ENCODE results near the gene MYMK. TPM values are rescaled to one million over a fixed set of nuclear protein-coding genes. Genes with fewer than 3 reads are reported as not detected.

MYMK gene
- total RNA-seq, 4 donors from 2014 or later = not detected

GRCh38 chr9:133478851-133479711, 45.7 kb downstream of the MYMK start, which contains the start of gene SLC2A6:
SLC2A6 (minus strand) TSS chr9:133479099; CDS start chr9:133479059, 40 bp downstream.
- Histone ChIP-seq H3K4me1 (peaks cover 12 to 25% (median 16%) of the 10 kb centered on the region in 3 donors), H3K27me3 (peaks cover 0 to 29% (median 0%) of the 10 kb centered on the region in 4 donors), H3K4me3 (peak within 1 kb of the TSS; percentile 35 to 71 (median 48)), H3K36me3 (no peaks in the 10 kb centered on the region), H3K27ac (peak within 1 kb of the TSS; percentile 44 to 72 (median 57)), H3K9me3 (no peaks in the 10 kb centered on the region)
- no peak for DNase-seq
- WGBS, 2 donors = 0% methylated on average over 2 to 26 of the region's 84 CpGs
- TF ChIP-seq CTCF (IDR thresholded peaks at IDR 0.05) (no peak), POLR2A (IDR thresholded peaks at IDR 0.05) (peak in 2 of 4 donors; percentile 23 to 51)
- intact Hi-C loops (cut with DNase I) = no loop called here

DNA sequence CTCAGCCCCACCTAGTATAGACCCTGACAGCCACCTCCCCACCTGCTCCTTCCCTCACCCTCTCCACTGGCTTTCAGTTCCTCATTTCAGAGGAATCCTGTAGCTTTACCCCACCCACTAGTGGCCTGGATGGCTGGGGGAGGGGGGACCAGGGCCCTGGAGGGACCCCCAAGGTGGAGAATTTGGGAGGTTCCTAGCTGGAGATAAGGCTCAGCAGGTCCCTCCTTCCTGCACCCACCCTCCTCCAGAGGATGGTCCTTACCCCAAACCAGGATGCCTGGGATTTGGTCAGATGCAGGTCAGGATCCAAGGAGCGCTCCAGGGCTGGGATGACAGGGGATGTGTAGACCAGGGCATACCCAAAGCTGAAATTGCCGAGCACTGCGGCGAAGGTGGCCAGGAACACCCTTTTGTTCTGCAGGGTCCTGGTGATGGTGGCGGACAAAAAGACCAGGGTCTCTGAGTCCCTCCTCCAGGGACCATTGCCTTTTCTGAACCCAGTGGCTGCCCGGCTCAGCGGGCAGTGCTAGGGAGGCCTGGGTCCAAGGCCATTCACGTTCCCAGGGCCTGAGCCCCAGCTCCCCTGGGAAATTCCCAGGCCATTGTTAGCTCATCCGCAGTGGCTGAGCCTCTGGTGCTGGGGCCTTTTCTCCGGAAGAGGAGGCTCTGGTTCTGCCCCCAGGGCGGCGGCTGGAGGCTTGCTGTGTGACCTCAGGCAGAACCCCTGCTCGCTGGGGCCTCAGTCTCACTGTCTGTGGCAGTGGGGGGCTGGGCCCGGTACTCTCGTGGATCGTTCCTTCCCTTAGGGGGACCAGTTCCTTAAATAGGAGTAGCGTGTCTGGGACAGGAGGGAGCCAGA, 46.5 kb downstream of the MYMK start:
- H3K36me3 ChIP-seq = no peaks in the 10 kb centered on the region
- no peak for DNase-seq
- TF ChIP-seq CTCF (IDR thresholded peaks at IDR 0.05) (no peak), POLR2A (IDR thresholded peaks at IDR 0.05) (no peak)
- H3K27ac ChIP-seq = peak overlapping the region; percentile 44 to 72 (median 57)
- no peaks in the 10 kb centered on the region for H3K9me3 ChIP-seq
- peaks cover 0 to 29% (median 0%) of the 10 kb centered on the region in 4 donors for H3K27me3 ChIP-seq
- H3K4me1 ChIP-seq = peaks cover 12 to 25% (median 16%) of the 10 kb centered on the region in 3 donors
- WGBS, 2 donors = 42 to 100% methylated on average over 2 to 4 of the region's 17 CpGs
- intact Hi-C loops (cut with DNase I) = no loop called here
- H3K4me3 ChIP-seq = peak overlapping the region; percentile 35 to 71 (median 48)

DNA sequence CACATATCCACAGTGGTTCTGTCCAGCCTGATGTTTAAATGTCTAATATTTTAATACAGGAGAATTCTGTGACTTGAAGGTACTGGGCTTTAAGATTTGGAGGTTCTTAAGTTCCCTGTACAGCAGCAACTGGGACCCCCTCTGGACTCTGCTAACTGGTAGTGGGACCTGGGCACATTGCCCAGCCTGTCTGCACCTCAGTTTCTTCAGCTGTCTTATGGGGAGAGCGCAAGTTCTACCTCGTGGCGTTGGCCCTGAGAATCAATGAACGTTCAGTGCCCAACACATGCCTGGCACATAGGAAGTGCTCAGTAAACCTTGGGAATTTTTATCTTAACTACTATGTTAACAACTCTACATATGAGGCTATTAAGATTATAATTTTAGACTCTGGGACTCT, 47.3 kb downstream of the MYMK start:
- WGBS, 2 donors = 80 to 95% methylated on average over 4 of the region's 4 CpGs
- no peak for DNase-seq
- H3K27ac ChIP-seq = no peak overlapping the region

DNA sequence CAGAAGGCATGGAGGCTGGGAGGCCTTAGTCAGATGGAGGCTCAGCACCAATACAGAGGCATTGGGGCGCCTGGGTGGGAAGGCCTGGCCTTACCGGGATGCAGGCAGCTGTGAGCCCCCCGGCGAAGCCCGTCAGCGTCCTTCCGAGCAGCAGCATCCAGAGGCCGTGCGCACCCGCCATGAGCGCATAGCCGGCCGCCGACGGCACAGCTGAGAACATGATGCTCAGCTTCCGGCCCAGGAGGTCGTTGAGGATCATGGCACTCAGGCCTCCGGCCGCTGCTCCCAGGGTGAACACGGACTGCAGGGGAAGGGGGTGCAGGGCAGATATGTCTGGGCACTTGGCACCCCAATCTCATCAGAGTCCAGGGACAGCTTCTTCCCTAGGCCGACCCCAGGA, 47.8 kb downstream of the MYMK start:
- no peaks in the 10 kb centered on the region for H3K9me3 ChIP-seq
- H3K27ac ChIP-seq = no peak overlapping the region
- no peak for DNase-seq
- peaks cover 12 to 25% (median 16%) of the 10 kb centered on the region in 3 donors for H3K4me1 ChIP-seq
- WGBS, 2 donors = 78 to 100% methylated on average over 2 to 4 of the region's 21 CpGs
- no peak for TF ChIP-seq CTCF (IDR thresholded peaks at IDR 0.05)
- TF ChIP-seq POLR2A (IDR thresholded peaks at IDR 0.05) = no peak
- peaks cover 0 to 29% (median 0%) of the 10 kb centered on the region in 4 donors for H3K27me3 ChIP-seq
- H3K4me3 ChIP-seq = no peak overlapping the region
- intact Hi-C loops (cut with DNase I) = no loop called here
- H3K36me3 ChIP-seq = no peaks in the 10 kb centered on the region

More for the DNA sequence above, 47.3 kb downstream of the MYMK start:
- H3K36me3 ChIP-seq = no peaks in the 10 kb centered on the region
- peaks cover 0 to 29% (median 0%) of the 10 kb centered on the region in 4 donors for H3K27me3 ChIP-seq
- no peaks in the 10 kb centered on the region for H3K9me3 ChIP-seq
- H3K4me3 ChIP-seq = no peak overlapping the region
- TF ChIP-seq POLR2A (IDR thresholded peaks at IDR 0.05) (no peak), CTCF (IDR thresholded peaks at IDR 0.05) (no peak)
- intact Hi-C loops (cut with DNase I) = no loop called here
- H3K4me1 ChIP-seq = peaks cover 12 to 25% (median 16%) of the 10 kb centered on the region in 3 donors

Data from esophagus squamous epithelium (tissue), 5 donors.